DND-41 (cell line): ENCODE data around the gene MFAP1.

Experiments used
- EZH2 ChIP-seq: IDR thresholded peaks from 3 replicates; pipeline ENCODE4 v1.6.1; 2012; ENCODE audit warnings: borderline replicate concordance, low read depth, mild to moderate bottlenecking, moderate library complexity, low read length, inconsistent platforms; ENCODE audit not compliant: severe bottlenecking
- TF ChIP-seq, protein P1 (sequence below): IDR thresholded peaks from 2 replicates; pipeline ENCODE4 v1.5.1; 2012; ENCODE audit warnings: borderline replicate concordance, low read length, moderate library complexity, mild to moderate bottlenecking; ENCODE audit not compliant: poor library complexity, severe bottlenecking; ENCODE audit errors: extremely low read depth

DNA sequence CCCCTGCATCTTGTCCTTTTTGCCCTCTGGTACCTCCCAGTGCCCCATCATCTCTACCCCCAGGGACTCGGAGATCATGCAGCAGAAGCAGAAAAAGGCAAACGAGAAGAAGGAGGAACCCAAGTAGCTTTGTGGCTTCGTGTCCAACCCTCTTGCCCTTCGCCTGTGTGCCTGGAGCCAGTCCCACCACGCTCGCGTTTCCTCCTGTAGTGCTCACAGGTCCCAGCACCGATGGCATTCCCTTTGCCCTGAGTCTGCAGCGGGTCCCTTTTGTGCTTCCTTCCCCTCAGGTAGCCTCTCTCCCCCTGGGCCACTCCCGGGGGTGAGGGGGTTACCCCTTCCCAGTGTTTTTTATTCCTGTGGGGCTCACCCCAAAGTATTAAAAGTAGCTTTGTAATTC, 30.8 kb downstream of the MFAP1 start:
- TF ChIP-seq, protein P1, sequence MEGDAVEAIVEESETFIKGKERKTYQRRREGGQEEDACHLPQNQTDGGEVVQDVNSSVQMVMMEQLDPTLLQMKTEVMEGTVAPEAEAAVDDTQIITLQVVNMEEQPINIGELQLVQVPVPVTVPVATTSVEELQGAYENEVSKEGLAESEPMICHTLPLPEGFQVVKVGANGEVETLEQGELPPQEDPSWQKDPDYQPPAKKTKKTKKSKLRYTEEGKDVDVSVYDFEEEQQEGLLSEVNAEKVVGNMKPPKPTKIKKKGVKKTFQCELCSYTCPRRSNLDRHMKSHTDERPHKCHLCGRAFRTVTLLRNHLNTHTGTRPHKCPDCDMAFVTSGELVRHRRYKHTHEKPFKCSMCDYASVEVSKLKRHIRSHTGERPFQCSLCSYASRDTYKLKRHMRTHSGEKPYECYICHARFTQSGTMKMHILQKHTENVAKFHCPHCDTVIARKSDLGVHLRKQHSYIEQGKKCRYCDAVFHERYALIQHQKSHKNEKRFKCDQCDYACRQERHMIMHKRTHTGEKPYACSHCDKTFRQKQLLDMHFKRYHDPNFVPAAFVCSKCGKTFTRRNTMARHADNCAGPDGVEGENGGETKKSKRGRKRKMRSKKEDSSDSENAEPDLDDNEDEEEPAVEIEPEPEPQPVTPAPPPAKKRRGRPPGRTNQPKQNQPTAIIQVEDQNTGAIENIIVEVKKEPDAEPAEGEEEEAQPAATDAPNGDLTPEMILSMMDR, result no peak
- TF ChIP-seq EZH2, result no peak
